ENCODE results near the gene TNFRSF12A.

TNFRSF12A gene

DNA sequence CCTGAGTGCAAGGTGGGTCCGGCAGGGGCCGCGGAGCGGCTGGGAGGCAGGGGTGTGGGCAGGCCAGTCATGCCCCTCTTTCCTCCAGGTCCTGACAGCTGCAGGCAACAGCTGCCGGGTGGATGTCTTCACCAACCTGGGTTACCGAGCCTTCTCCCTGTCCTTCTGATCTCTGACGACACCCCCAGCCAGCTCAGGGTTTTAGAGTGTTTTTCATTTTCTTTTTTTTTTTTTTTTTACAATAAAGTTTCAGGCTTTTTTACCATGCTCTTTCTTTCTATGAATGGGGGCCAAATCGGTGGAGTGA is 7.3 kb downstream of the TNFRSF12A start:
- FAIRE-seq, result no peak

DNA sequence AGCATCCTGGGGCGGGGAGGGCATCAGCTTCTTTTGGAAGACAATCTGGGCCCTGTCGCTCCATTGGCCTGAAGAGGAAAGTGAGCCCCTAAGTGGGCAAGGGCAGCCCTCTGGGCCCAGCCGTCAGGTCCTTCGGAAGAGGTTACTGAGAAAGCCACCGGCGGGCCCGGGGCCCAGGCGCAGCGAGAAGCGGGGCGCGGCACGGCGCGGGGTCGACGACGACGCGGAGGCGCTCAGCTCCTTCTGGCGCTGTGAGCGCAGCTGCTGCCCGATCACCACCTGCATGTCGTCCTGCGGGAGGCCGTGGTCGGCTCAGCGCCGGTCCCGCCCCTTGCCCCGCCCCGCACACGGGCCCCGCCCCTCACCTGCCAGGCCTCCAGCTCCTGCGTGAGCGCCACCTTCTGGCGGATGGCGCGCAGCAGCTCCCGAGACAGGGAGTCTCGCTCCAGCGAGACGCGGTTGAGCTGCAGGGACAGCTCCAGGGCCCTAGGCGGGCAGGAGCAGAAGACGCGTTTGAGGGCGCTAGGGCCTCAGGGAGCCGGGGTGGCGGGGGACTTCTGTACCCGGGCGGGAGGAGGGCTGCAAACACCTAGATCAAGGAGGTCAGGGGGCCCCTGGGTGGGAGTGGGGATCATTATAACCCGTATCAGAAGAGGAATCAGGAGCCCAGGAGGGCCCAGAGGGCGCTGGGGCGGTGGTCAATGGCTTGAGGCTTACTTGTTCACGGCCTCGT is 8.0 kb downstream of the TNFRSF12A start:
- FAIRE-seq, result no peak

DNA sequence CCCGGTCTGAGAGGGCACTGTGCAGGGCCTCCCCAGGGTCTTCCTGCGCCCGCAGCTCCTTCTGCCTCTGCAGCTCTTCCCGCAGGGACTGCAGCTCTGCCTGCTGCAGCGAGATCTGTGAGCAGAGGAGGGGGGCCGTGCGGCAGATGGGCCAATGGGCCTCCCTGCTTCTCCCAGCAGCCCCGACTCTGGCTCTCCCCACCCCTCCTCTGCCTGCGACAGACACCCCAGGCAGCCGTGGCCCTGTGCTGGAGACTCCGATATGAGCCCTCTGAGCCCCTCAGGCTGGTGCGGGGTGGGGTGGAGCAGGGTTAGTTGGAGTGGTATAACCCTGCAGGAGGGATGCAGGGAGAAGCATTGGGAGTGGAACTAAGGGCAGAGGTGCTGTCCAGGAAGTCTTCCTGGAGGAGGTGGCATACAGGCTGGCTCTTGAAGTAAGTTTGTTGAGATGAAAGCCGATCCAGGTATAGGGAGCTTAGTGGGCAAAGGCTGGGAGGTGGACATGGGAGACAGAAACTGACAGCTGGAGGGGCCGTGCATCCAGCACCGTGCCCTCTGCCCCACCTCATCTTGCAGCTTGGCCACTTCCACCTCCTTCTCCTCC is 8.7 kb downstream of the TNFRSF12A start:
- no peak for FAIRE-seq

DNA sequence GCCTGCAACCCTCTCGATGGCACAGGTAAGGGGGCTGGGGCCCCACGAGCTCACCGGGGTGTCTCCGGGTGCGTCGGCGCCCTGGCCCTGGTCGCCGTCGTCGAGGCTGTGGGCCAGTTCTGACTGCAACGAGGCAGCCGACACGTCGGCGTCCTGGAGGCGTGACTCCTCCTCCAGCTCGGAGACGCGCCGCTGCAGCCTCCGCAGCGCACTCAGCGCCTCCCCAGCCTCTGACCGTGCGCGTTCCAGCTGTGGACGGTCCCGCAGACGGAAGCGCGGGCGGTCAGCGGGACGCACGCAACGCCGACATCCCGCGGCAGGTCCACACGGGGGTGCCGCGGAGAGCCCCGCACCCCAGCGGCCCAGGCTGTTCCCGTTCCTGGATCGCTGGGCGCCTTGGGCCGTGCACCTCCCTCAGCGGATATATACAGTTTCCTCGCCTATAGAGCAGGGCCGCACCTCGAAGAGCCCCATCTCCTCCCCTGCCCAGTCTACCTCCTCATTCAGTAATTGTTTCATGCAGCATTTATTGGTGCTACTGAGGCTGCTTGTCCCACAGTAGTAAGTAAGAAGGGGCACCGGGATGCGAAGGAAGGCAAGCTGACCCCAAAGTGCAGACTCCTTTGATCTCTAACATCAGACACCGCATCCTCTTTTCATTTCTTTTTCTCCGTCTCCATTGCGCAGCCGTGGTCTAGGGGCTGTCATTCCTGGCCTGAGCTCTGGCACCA is 9.5 kb downstream of the TNFRSF12A start:
- no peak for FAIRE-seq

DNA sequence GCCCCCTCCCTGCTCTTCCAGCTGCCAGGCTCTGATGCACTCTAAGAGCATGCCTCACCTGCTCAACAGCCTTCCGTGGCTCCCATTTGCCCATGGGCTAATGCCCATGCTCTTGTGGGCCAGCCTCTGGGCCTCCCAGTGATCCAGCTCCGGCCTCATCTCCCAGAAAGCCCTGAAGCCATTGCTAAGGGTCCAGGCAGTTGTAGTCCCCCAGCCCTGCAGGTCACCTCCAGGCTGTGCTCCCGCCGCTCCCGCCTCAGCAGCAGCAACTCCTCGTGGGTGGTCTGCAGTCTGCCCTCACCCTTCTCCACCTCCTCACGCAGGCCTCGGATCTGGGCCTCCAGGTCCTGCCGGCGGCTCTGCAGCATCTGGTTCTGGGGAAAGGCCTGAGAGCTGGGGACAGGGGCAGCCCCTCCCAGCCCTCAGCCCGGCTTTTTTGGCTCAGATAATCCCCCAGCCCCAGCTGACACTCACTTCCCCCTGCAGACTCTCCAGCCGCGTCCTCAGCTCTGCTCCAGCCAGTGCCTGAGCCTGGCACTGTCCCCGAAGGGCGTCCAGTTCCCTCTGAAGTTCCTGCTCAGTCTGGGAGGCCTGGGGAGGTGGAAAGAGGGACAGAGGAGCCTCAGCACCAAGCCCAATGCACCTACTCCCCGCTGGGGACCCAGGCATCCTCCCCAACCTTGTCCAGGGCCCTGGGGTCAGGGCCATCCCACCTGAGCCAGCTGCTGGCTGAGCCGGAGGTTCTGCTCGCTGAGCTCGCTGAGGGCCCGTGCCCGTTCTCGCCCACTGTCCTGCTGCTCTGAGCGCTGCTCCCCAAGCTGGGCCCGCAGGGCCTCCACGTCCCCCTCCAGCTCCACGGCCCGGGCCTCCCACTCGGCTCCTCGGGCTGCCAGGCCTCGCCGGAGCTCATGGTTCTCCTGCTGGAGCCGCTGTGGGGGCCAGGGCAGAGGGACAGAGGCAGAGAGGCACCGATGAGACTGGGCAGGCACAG is 10.3 kb downstream of the TNFRSF12A start:
- no peak for FAIRE-seq

DNA sequence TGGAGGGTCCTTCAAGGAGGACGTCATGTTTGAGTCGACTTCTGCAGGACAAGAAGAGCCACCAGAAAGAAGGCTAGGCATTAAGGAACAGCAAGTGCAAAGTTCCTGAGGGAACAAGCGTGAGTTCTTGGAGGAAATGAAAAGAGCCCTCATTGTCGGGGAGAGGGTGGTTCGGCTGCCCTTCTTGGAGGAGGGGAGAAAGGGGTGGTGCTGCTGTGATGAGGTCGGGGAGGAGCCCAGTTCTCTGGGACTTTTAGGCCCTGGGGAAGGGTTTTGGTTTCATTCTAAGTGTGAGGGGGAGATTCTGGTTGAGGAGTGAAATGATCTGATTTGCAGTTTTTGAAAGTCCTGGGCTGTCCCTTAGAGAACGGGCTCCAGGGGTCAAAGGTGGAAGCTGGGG is 12.5 kb downstream of the TNFRSF12A start:
- no peak for FAIRE-seq

DNA sequence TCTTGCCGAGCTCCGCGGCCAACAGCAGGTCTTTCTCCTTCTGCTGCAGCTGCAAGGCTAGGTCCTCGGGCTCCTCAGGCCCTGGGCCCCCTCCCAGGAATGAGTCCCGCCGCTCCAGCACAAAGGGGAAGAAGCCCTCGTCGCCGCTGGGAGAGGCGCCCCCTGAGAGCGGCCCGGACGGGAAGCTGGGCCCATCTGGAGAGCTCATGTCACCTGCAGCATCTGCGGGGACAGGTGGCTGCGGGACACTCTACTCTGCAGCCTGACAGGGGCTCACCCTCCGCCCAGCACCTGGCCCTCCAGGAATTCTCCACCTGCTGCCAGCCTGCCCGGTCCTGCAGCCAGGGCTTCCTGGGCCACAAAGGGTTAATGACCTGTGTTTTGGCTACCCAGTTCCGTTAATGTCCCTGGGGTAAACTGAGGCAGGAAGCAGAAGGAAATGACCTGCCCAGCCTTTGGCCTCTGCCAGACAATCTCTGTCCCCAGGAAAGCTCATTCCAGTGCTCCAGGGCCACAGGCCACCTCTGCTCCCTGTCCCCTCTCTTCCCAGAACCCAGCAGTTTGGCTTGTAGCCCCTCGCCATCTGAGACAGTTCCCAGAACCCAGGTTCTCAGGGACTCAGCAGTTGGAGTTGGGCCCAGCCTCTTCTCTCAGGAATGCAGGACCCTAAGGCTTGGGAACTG is 15.3 kb downstream of the TNFRSF12A start:
- no peak for FAIRE-seq

DNA sequence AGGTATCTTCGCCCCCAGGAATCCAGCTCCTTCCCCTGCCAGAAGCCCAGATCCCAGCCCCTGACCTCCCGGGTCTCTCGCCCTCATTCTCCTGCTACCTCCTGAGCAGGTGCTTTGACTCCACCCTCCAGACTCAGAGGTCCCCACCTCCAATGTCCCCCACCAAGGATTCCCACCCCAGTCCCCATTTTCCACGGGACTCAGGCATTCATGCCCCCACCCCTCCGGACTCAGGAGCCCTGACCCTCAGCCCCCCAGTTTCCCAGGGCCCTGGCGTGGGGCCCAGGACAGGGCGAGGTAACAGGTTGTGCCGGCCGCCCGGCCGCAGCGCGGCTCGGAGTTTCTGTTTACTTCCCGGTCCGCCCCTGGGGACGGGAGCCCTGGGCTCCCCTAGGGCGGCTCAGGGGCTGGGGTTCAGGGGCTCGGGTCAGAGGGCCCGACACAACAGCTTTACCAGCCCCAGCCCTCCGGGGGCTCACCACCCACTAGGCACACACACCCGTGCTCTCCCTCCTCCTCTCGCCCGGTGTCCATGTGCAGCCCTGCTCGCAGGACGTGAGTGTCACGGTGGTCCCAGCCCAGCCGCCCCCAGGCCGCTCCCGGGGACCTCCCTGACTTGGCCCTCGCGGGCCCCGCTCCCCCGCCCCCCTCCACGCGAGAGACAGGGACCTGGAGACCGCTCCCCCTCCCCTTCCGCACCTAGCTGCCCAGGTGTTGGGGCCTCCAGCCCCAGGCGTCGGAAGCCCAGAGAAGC is 16.0 kb downstream of the TNFRSF12A start:
- FAIRE-seq, result no peak

DNA sequence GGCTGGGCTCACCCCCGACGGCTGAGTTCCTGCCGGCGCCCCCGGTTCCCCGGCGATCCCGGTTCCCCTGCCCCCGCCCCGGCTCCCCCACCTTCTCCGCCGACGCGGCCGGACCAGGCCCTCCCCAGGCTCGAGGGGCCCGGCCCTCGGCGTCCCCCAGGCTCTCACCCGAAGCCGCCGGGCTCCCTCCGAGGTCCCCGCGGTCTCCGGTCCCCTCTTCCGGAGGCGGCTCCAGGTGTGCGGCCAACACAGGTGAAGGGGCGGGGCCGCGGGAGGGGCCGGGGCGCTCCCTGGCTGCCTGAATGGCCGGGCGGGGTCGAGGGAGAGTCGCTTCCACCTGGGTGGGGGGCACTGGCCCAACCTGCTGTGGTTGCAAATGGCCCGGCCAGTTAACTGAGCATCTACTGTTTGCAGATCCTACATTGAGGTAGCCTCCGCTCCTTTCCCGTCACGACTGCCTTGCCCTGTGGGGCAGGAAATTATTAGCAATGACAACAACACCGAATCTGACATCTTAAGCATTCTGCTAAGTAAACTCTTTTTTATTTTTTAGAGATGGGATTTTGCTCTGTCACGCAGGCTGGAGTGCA is 16.7 kb downstream of the TNFRSF12A start, which contains the start of gene BICDL2:
BICDL2 (minus strand) TSS at position 219 of the 590 bp plus-strand sequence. CDS start 1,448 bp downstream, outside the sequence.
- FAIRE-seq, result no peak

DNA sequence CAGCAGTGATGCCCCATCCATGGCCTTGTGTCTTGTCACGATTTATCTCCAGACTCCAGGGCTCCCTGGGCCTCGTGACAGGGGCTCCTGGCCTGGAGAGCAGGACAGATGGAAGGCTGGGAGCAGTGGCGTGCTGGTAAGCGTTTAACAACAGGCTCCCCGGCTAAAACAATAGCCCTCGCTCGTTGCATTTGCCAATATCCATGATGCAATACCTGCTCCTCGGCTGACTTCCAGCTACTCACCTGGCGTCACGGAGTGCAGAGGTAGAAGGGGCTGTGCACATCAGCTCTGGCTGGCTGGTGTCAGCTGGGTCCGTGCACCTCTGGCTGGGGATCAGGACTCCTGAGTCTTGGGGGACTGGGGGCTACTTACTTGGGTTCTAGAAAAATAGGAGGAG is 18.1 kb downstream of the TNFRSF12A start:
- no peak for FAIRE-seq

DNA sequence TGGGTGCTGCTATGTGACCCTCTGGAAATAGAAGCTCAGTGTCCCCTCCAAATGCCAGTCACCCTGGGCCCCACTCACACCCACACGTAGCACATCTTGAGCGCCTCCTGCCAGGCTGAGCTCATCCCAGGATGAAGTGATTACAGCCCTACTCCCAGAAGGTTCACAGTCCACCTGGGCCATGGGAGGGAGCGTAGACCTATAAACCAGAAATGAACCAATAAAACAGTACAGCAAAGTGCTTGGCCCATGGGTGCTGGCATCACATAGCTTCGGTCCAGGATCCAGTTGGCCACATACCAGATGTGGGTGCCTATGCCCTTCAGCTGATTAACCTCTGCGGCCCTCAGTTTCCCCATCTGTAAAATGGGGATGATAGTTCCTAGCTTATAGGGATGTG is 18.7 kb downstream of the TNFRSF12A start:
- FAIRE-seq, result no peak

DNA sequence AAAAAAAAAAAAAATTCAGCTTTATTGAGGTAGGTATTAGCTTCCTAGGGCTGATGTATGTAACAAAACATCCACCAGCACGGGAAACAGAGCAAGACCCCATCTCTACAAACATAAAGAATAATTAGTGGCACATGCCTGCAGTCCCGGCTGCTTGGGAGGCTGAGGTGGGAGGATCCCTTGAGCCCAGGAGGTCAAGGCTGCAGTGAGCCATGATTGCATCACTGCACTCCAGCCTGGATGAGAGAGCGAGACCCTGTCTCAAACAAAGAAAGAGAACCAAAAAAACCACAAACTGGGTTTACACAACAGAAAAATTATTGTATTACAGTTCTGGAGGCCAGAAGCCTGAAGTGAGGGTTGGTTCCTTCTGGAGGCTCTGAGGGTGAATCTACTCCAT is 22.2 kb downstream of the TNFRSF12A start:
- FAIRE-seq, result no peak

DNA sequence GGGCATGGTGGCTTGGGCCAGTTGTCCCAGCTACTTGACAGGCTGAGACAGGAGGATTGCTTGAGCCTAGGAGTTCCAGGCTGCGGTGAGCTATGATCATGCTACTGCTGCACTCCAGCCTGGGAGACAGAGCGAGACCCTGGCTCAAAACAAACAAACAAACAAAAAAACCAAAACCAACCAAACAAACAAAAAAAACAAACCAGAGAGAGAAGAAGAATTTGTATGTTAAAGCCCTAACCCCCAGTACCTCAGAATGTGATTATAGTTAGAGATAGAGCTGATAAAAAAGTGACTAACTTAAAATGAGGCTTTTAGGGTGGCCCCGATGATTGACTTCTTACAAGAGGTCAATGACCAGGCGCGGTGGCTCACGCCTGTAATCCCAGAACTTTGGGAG is 24.5 kb downstream of the TNFRSF12A start:
- FAIRE-seq, result no peak

DNA sequence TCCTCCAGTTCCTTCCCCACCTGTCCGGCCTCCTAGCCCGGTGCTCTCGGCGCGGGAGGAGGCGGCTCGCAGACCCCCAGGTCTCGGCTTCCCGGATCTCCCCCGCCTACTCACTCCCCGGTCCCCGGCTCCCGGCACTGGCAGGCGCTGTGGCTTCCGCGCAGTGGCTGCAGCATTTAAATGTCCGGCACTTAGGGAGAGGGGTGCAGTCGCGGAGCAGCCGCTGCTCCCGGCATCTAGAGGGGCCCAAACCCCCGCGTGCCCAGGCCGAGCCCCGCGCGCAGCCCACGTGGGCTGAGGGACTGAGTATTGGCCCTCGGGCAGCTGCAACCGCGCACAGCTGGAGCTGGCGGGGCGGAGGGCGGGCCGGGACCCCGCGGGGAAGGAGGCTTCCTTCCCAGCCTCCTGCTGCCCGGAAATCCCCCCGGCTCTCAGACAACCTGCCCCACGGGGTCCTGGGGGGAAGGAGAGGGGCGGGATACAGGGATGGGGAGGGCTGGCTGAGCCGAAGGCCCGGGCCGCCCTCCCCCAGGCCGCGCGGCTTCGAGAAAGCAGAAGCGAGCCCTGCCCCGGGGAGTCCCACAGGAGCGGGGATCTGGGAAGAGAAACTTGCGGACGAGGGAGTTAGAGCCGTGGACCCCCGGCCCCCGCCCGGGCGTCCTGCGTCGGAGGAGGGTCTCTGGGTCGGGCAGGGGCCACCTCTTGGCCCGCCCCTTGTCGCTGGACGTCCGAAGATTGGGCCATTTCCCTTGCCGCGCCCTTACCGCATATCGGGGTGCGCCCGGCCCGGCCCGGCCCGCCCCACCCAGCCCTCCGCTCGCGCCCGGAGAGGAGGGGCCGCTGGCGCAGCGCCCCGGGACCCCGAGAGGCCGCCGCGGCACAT is 25.8 kb downstream of the TNFRSF12A start, which contains the start of gene MMP25:
MMP25 (plus strand) TSS at position 804 of the 883 bp plus-strand sequence. CDS start 357 bp downstream, outside the sequence.
- FAIRE-seq, result no peak

DNA sequence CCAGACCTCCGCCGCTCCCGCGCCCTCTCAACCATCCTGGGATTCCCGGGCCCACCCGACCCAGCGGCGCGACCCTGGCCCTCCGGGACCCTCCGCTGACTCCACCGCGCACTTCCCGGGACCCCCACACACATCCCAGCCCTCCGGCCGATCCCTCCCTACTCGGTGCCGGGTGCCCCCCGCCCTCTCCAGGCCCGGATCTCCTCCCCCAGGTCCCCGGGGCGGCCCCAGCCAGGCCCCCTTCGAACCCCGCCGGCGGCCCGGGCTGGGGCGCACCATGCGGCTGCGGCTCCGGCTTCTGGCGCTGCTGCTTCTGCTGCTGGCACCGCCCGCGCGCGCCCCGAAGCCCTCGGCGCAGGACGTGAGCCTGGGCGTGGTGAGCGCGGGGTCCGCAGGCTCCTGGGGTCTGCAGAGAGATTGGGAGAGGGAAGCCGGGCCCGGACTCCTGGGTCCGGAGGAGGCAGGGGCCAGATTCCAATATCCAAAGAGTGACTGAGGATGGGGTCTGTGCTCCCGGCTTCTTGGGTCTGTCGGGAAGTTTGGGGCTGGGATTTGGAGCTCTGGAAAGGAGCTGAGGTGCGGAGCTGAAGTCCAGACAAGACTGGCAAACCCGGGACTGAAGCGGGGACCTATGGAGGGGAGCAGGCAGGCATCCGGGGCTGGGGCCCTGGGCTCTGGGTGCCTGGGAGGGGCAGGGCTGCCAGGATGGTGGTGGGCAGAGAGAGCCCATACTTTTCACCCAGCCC is 26.6 kb downstream of the TNFRSF12A start:
- no peak for FAIRE-seq

DNA sequence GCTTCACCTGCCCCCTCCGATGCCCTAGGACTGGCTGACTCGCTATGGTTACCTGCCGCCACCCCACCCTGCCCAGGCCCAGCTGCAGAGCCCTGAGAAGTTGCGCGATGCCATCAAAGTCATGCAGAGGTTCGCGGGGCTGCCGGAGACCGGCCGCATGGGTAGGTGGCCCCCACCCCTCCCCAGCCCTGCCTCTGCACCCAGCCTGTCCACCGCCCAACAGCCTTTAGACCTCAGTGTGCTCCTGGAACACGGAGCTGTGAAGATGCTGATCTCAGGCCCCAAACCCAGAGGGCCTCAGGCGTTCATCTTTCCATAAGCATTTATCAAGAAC is 27.2 kb downstream of the TNFRSF12A start:
- no peak for FAIRE-seq

DNA sequence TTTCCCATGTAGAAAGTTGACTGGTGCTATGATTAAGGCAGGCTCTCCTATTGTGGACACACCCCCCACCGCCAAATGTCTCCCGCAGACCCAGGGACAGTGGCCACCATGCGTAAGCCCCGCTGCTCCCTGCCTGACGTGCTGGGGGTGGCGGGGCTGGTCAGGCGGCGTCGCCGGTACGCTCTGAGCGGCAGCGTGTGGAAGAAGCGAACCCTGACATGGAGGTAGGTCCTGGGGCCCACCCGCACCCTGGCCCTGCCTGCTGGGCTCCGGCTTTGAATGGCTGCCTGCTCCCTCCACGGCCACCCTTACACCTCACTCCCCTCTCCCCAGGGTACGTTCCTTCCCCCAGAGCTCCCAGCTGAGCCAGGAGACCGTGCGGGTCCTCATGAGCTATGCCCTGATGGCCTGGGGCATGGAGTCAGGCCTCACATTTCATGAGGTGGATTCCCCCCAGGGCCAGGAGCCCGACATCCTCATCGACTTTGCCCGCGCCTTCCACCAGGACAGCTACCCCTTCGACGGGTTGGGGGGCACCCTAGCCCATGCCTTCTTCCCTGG is 29.8 kb downstream of the TNFRSF12A start:
- no peak for FAIRE-seq

DNA sequence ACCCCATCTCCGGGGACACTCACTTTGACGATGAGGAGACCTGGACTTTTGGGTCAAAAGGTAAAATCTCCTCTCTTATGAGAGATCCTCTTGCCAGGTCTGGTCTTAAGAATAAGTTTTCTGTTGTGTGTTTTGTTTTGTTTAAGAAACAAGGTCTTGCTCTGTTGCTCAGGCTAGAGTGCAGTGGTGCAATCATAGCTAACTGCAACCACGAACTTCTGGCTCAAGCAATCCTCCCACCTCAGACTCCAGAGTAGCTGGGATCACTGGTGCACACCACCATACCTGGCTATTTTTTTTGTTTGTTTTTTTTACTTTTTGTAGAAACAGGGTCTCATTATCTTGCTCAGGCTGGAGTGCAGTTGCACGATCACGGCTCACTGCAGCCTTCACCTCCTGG is 30.3 kb downstream of the TNFRSF12A start:
- FAIRE-seq, result no peak

DNA sequence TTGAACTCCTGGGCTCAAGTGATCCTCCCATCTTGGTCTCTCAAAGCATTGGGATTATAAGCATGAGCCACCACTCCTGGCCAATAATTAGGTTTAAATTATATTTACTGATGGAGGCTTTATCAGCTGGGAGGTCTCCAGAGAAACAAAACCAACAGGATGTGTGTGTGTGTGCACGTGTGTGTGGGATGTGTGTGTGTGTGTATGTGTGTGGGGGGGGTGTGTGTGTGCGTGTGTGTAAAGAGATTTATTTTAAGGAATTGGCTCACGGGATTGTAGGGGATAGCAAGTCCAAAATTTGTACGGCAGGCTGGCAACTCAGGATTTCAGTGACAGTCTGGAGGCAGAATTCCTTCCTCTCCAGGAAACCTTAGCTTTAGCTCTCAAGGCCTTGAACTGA is 30.8 kb downstream of the TNFRSF12A start:
- no peak for FAIRE-seq
